HG03196 (cell line): ENCODE results near the gene CACNA1B.
"Not testable (repeated sequence)": the region's sequence is repeated elsewhere in the genome, so short reads cannot be mapped to it uniquely, and the experiment has no call there.

Source experiments
- ATAC-seq: cut with Tn5 transposase; IDR thresholded peaks from one replicate; pipeline ENCODE4 v1.9.1; 2021; ENCODE audit not compliant: unreplicated experiment

Gene CACNA1B

GRCh38 chr9:137885121-137885520 is 7.5 kb downstream of the CACNA1B start:
- not testable (repeated sequence) for ATAC-seq

- not testable (repeated sequence) for ATAC-seq
Measured at GRCh38 chr9:137888621-137889020, 11.0 kb downstream of the CACNA1B start.

- not testable (repeated sequence) for ATAC-seq
Measured at GRCh38 chr9:137889966-137890365, 12.4 kb downstream of the CACNA1B start.

- not testable (repeated sequence) for ATAC-seq
Measured at GRCh38 chr9:137890768-137891587, 13.4 kb downstream of the CACNA1B start.

- no peak for ATAC-seq
Measured at GRCh38 chr9:137891588-137892423, 14.2 kb downstream of the CACNA1B start.

- no peak for ATAC-seq
Measured at GRCh38 chr9:137892424-137893191, 15.0 kb downstream of the CACNA1B start.

GRCh38 chr9:137893670-137894069 is 16.1 kb downstream of the CACNA1B start:
- no peak for ATAC-seq

GRCh38 chr9:137899551-137900360 is 22.2 kb downstream of the CACNA1B start:
- ATAC-seq, result no peak

- ATAC-seq, result no peak
Measured at GRCh38 chr9:137900584-137901310, 23.2 kb downstream of the CACNA1B start.

- ATAC-seq, result no peak
Measured at GRCh38 chr9:137902646-137903045, 25.1 kb downstream of the CACNA1B start.

- no peak for ATAC-seq
Measured at GRCh38 chr9:137905740-137906139, 28.2 kb downstream of the CACNA1B start.

- ATAC-seq, result no peak
Measured at GRCh38 chr9:137907776-137908175, 30.2 kb downstream of the CACNA1B start.

GRCh38 chr9:137912671-137913070 is 35.1 kb downstream of the CACNA1B start:
- no peak for ATAC-seq

GRCh38 chr9:137913132-137913531 is 35.5 kb downstream of the CACNA1B start:
- no peak for ATAC-seq

GRCh38 chr9:137913771-137914767 is 36.5 kb downstream of the CACNA1B start:
- ATAC-seq, result no peak

GRCh38 chr9:137916540-137916939 is 39.0 kb downstream of the CACNA1B start:
- no peak for ATAC-seq

GRCh38 chr9:137917116-137917515 is 39.5 kb downstream of the CACNA1B start:
- ATAC-seq, result no peak

GRCh38 chr9:137917795-137918194 is 40.2 kb downstream of the CACNA1B start:
- ATAC-seq, result no peak
